ENCODE measurements around the gene SHOC2.

Gene SHOC2

DNA sequence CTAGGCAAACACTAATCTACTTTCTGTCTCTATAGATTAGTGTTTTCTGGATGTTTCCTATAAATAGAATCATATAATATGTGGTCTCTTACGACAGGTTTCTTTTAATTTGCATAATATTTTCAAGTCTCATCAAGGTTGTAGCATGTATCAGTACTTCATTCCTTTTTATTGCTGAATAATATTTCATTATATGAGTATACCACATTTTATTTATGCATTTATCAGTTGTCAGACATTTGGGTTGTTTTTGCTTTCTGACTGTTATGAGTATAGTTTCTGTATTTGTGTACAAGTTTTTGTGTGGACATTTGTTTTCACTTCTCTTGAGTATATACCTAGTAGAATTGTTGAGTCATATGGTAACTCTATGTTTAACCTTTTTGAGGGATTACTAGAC, 48.2 kb downstream of the SHOC2 start:
- Histone ChIP-seq H3K4me3 (ENCODE audit: low read length) (no peak overlapping the region), H3K9me3 (ENCODE audit: low read length) (no peaks in the 10 kb centered on the region), H3K27me3 (ENCODE audit: insufficient read depth, low read length) (no peaks in the 10 kb centered on the region), H3K4me1 (ENCODE audit: insufficient read depth, low read length) (no peaks in the 10 kb centered on the region), H3K36me3 (ENCODE audit: insufficient read depth, low read length) (peaks cover 6% of the 10 kb centered on the region), H2AFZ (ENCODE audit: low read depth, low read length) (no peak overlapping the region)

DNA sequence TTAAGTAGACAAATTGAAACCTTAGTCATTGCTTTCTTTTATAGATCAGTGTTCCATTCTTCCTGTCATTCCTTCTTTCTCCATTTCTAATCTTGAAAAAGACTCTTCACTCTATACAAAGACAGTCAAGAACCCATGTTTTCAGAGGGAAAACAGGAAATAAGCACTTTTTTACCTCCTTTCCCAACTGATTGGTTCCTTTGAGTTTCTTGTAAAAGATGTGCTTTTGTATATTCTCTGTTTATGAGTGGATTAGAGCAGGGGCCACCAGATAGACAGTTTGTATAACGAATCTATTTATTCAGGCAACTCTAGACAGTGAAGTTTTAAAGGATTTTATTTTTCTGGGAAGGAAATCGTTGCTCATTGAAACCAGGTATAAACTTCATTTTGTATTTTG, 49.8 kb downstream of the SHOC2 start:
- no peak overlapping the region for H2AFZ ChIP-seq (ENCODE audit: low read depth, low read length)
- H3K36me3 ChIP-seq (ENCODE audit: insufficient read depth, low read length), result peaks cover 6% of the 10 kb centered on the region
- no peaks in the 10 kb centered on the region for H3K27me3 ChIP-seq (ENCODE audit: insufficient read depth, low read length)
- no peaks in the 10 kb centered on the region for H3K4me1 ChIP-seq (ENCODE audit: insufficient read depth, low read length)
- no peak overlapping the region for H3K4me3 ChIP-seq (ENCODE audit: low read length)
- no peaks in the 10 kb centered on the region for H3K9me3 ChIP-seq (ENCODE audit: low read length)

DNA sequence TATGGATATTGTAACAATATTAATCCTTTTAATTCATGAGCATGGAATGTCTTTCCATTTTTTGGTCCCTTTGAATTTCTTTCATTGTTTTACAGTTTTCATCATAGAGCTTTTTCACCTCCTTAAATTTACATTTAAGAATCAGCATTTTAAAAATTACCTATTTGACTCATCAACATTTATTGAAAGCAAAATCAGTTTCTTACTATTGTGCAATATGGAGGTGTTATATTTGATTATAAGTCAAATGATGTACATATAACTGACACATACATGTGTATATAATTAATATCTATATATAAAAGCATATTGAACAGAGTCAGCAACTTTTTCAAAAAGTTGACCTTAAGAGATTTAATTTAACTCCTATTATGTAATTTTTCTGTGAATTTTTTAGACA, 52.2 kb downstream of the SHOC2 start:
- Histone ChIP-seq H3K36me3 (ENCODE audit: insufficient read depth, low read length) (peaks cover 6% of the 10 kb centered on the region), H3K4me3 (ENCODE audit: low read length) (no peak overlapping the region)

DNA sequence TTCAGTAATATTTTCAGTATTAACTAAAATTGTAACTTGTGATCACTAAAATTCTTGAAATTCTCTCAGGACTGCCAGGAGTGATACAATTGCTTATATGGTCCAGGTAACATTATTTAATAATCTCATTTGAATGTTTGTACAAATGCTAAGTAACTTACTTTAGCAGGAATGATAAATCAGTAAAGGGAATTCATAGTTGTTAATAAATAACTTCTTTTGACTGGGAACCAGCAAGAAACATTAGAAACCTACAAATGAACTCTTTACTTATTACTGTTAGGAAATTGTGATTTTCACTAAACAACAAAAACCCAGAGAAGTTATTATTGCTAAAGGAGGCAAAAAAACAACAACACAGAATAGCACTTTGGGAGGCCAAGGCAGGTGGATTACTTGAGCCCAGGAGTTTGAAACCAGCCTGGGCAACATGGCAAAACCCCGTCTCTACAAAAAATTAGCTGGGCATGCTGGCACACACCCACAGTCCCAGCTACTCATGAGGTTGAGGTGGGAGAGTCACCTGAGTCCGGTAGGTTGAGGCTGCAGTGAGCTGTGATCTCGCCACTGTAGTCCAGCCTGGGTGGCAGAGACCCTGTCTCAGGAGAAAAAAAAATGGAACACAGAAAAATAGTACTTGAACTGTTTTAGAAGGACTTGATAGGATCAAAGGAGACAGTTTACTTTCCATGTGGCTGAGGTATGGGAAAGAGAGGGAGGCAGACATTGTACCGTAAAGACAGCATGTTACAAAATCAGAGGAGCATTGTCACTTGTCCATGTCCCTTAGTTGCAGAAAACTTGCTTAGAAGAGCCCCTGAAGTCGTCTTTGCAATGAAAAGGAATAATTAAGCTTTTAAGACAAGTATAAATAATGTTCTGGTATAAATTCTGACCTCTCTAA, 53.1 kb downstream of the SHOC2 start:
- H3K27me3 ChIP-seq (ENCODE audit: insufficient read depth, low read length), result no peaks in the 10 kb centered on the region
- no peaks in the 10 kb centered on the region for H3K9me3 ChIP-seq (ENCODE audit: low read length)
- no peak overlapping the region for H3K4me3 ChIP-seq (ENCODE audit: low read length)
- no peak overlapping the region for H2AFZ ChIP-seq (ENCODE audit: low read depth, low read length)
- no peaks in the 10 kb centered on the region for H3K4me1 ChIP-seq (ENCODE audit: insufficient read depth, low read length)
- peaks cover under 1% of the 10 kb centered on the region for H3K36me3 ChIP-seq (ENCODE audit: insufficient read depth, low read length)

More for the DNA sequence above, 52.2 kb downstream of the SHOC2 start:
- no peaks in the 10 kb centered on the region for H3K27me3 ChIP-seq (ENCODE audit: insufficient read depth, low read length)
- H2AFZ ChIP-seq (ENCODE audit: low read depth, low read length), result no peak overlapping the region
- H3K9me3 ChIP-seq (ENCODE audit: low read length), result no peaks in the 10 kb centered on the region
- H3K4me1 ChIP-seq (ENCODE audit: insufficient read depth, low read length), result no peaks in the 10 kb centered on the region

DNA sequence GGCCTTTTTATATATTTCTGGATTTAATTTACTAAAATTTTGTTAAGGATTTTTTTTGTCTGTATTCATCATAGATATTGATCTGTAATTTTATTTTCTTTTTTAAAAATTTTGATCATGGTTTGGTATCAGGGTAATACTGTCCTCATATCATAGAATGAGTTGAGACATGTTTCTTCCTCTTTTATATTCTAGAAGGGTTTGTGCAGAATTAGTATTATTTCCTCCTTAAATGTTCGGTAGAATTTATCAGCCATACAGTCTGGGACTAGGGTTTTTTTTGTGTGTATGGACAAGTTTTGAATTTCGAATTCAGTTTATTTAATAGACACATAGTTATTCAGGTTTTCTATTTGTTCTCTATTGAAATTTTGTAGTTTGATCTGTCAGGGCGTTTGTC, 54.0 kb downstream of the SHOC2 start:
- Histone ChIP-seq H3K9me3 (ENCODE audit: low read length) (peaks cover 5% of the 10 kb centered on the region), H3K4me3 (ENCODE audit: low read length) (no peak overlapping the region), H3K27me3 (ENCODE audit: insufficient read depth, low read length) (no peaks in the 10 kb centered on the region), H3K4me1 (ENCODE audit: insufficient read depth, low read length) (no peaks in the 10 kb centered on the region), H3K36me3 (ENCODE audit: insufficient read depth, low read length) (no peaks in the 10 kb centered on the region), H2AFZ (ENCODE audit: low read depth, low read length) (no peak overlapping the region)

DNA sequence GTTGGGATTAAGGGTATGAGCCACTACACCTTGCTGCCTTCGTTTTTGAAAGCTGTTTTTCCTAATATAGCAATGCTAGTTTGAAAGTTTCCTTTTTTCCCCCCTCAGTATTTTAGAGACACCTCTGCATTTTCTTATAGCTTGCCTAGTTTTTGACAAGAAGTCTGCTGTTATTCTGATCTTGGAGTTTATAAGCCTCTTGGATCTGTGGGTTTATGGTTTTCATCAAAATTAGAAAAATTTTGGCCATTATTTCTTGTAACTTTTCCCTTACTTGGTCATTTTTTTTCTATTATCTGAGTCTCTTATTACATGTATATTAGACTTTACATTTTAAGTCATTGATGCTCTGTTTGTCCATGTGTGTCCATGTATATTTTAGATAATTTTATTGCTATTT, 57.2 kb downstream of the SHOC2 start:
- H3K36me3 ChIP-seq (ENCODE audit: insufficient read depth, low read length), result no peaks in the 10 kb centered on the region
- no peak overlapping the region for H2AFZ ChIP-seq (ENCODE audit: low read depth, low read length)
- H3K4me1 ChIP-seq (ENCODE audit: insufficient read depth, low read length), result no peaks in the 10 kb centered on the region
- no peaks in the 10 kb centered on the region for H3K27me3 ChIP-seq (ENCODE audit: insufficient read depth, low read length)
- no peak overlapping the region for H3K4me3 ChIP-seq (ENCODE audit: low read length)
- H3K9me3 ChIP-seq (ENCODE audit: low read length), result peaks cover 5% of the 10 kb centered on the region

DNA sequence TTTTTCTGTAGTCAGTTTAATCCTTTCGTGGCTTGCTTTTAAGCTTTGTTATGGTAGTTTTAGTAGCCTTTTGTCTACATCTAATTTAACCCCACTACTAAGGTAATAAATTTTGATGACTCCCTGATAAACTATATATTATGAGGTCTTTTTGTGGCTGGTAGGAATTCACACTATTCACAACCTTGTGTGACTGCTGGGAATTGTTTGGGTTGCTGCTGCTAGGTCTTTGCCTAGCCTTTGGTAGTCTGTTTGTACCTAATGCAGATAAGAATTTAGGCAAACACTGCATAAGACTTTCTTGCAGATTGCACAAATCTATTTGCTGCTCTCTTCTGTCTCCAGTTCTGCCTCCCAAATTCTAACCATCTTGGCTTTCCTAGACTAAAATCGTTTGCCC, 58.3 kb downstream of the SHOC2 start:
- Histone ChIP-seq H3K4me1 (ENCODE audit: insufficient read depth, low read length) (no peaks in the 10 kb centered on the region), H3K9me3 (ENCODE audit: low read length) (peaks cover 5% of the 10 kb centered on the region), H3K36me3 (ENCODE audit: insufficient read depth, low read length) (no peaks in the 10 kb centered on the region), H3K4me3 (ENCODE audit: low read length) (no peak overlapping the region), H3K27me3 (ENCODE audit: insufficient read depth, low read length) (no peaks in the 10 kb centered on the region), H2AFZ (ENCODE audit: low read depth, low read length) (no peak overlapping the region)

DNA sequence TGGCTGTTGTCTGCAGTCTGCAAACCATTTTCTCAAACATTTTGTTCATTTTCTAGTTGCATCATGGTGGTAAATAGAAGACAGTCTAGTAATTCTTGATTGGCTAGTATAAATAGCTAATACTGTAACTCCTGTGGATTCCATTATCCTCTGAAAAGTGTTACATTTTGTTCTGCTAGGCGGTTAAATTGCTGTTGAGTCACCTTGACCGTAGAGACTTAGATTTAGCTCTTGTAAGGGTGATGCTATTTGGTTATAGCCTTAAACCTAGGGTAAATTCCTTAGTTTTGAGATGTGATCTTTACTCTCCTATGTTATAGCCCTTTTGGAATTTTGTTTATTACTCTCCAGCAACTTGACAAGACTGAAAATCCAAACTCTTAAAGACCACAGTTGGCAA, 58.8 kb downstream of the SHOC2 start:
- H3K9me3 ChIP-seq (ENCODE audit: low read length), result peaks cover 5% of the 10 kb centered on the region
- H3K36me3 ChIP-seq (ENCODE audit: insufficient read depth, low read length), result no peaks in the 10 kb centered on the region
- no peaks in the 10 kb centered on the region for H3K27me3 ChIP-seq (ENCODE audit: insufficient read depth, low read length)
- no peak overlapping the region for H2AFZ ChIP-seq (ENCODE audit: low read depth, low read length)
- no peak overlapping the region for H3K4me3 ChIP-seq (ENCODE audit: low read length)
- H3K4me1 ChIP-seq (ENCODE audit: insufficient read depth, low read length), result no peaks in the 10 kb centered on the region

DNA sequence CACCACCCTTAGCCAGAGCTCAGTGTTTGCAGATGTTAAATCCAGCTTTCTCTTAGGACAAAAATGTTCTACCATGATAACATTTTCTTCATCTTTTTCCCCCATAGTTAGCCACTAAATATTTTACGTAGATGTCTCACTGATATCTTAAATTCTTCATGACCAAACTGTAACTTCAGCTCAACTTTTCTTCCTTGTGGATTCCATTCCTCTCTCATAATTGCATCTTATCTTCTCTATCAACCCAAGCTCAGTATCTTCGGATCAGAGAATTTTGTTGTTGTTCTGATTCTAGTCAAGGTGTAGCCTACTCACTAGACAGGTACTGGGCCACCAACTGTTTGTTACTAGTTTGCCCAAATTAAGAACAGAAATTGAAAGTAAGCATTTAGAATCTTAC, 60.2 kb downstream of the SHOC2 start:
- Histone ChIP-seq H2AFZ (ENCODE audit: low read depth, low read length) (no peak overlapping the region), H3K4me1 (ENCODE audit: insufficient read depth, low read length) (no peaks in the 10 kb centered on the region), H3K27me3 (ENCODE audit: insufficient read depth, low read length) (no peaks in the 10 kb centered on the region), H3K9me3 (ENCODE audit: low read length) (peaks cover 7% of the 10 kb centered on the region), H3K4me3 (ENCODE audit: low read length) (no peak overlapping the region), H3K36me3 (ENCODE audit: insufficient read depth, low read length) (no peaks in the 10 kb centered on the region)

DNA sequence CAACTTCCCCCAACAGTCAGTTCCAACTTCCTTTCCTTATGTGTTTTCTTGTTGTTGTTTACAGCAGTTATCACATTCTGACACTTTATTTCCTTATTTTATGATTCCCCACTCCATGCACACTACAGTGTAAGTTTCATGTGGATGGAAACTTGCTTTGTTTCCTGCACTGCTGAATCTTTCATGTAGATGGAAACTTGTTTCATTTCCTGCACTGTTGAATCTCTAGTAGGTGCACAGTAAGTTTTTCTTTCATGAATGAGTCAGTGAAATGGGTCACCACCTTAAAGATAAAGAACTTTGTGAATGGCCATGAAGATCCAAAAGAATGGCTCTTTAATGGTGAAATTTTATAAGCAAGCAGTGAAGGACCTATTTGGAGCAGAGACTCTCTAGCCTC, 61.4 kb downstream of the SHOC2 start:
- Histone ChIP-seq H3K4me3 (ENCODE audit: low read length) (no peak overlapping the region), H3K4me1 (ENCODE audit: insufficient read depth, low read length) (no peaks in the 10 kb centered on the region)

DNA sequence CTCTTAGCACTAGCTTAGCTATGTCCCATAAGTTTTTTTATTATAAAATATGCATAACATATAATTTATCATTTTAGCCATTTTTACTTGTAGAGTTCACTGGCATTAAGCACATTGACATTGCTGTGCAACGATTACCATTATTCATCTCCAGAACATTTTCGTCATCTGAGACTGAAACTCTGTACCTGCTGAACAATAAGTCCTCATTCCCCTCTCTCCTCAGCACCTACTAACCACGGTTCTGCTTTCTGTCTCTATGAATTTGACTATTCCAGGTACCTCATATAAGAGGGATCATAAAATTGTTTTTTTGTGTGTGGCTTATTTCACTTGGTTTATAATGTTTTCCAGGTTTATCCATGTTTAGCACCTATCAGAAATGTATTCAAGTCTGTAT, 64.1 kb downstream of the SHOC2 start:
- Histone ChIP-seq H3K4me1 (ENCODE audit: insufficient read depth, low read length) (no peaks in the 10 kb centered on the region), H2AFZ (ENCODE audit: low read depth, low read length) (no peak overlapping the region), H3K9me3 (ENCODE audit: low read length) (peaks cover 3% of the 10 kb centered on the region), H3K27me3 (ENCODE audit: insufficient read depth, low read length) (no peaks in the 10 kb centered on the region), H3K4me3 (ENCODE audit: low read length) (no peak overlapping the region), H3K36me3 (ENCODE audit: insufficient read depth, low read length) (peaks cover 2% of the 10 kb centered on the region)

More for the DNA sequence above, 61.4 kb downstream of the SHOC2 start:
- no peaks in the 10 kb centered on the region for H3K27me3 ChIP-seq (ENCODE audit: insufficient read depth, low read length)
- H3K9me3 ChIP-seq (ENCODE audit: low read length), result peaks cover 7% of the 10 kb centered on the region
- H3K36me3 ChIP-seq (ENCODE audit: insufficient read depth, low read length), result no peaks in the 10 kb centered on the region
- no peak overlapping the region for H2AFZ ChIP-seq (ENCODE audit: low read depth, low read length)

DNA sequence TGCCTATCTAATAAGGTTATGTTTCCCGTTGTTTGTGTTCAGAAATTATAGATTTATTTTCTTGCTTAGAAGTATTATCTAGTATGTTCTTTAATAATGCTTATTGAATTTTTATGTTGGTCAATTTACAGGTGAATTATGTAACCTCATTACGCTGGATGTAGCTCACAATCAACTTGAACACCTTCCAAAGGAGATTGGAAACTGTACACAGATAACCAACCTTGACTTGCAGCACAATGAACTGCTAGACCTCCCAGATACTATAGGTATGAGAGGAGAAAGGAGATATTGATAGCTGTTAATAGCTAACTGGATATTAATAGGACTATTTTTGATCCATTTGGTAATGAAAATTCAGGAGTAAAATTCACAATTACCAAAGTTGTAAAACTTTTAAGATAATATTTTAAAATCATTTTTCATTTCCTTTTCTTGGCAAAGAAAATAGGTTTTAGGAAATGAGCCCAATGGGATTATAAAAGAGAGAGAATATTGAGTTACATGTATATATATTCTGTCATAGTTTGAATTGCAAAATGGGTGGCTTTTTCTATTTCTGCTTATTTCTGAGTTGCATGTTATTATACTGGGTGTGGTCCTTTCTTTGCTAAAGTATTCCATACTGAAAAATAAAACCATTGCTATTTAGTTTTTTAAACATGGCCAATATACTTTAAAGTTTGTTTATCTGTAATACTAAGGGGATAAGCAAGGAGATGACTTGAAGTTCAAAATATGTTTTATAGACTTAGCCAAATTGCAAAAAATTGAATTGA, 66.3 kb downstream of the SHOC2 start:
- no peaks in the 10 kb centered on the region for H3K27me3 ChIP-seq (ENCODE audit: insufficient read depth, low read length)
- no peaks in the 10 kb centered on the region for H3K4me1 ChIP-seq (ENCODE audit: insufficient read depth, low read length)
- H3K4me3 ChIP-seq (ENCODE audit: low read length), result no peak overlapping the region
- no peak overlapping the region for H2AFZ ChIP-seq (ENCODE audit: low read depth, low read length)
- peaks cover 15% of the 10 kb centered on the region for H3K36me3 ChIP-seq (ENCODE audit: insufficient read depth, low read length)
- peaks cover 3% of the 10 kb centered on the region for H3K9me3 ChIP-seq (ENCODE audit: low read length)

DNA sequence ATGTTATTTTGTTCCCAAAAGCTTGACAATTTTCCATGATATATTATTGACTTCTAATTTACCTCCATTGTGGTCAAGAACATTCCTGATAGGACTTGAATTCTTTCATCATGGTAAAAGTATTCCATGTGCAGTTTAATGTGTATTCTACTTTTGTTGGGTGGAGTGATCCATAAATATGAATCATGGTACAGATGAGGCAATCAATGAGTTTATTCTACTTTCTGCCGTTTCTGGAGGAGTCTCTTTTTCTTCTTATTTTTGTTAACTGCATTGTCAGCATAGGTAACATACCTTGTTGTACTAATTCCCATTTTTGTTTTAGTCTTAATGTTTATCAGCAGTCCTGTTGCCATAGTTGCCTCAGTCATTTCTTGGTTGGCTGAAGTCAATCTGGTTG, 69.6 kb downstream of the SHOC2 start:
- no peaks in the 10 kb centered on the region for H3K27me3 ChIP-seq (ENCODE audit: insufficient read depth, low read length)
- peaks cover 16% of the 10 kb centered on the region for H3K36me3 ChIP-seq (ENCODE audit: insufficient read depth, low read length)
- no peaks in the 10 kb centered on the region for H3K4me1 ChIP-seq (ENCODE audit: insufficient read depth, low read length)
- no peak overlapping the region for H2AFZ ChIP-seq (ENCODE audit: low read depth, low read length)
- H3K9me3 ChIP-seq (ENCODE audit: low read length), result no peaks in the 10 kb centered on the region
- H3K4me3 ChIP-seq (ENCODE audit: low read length), result no peak overlapping the region

Data from neuron (in vitro differentiated cells).